Neural progenitor cell (in vitro differentiated cells): ENCODE data around the gene LIN28A.

Experiments
- EZH2 ChIP-seq: fragments of 200-600 bp; sonication (generic); IDR thresholded peaks from 2 replicates; pipeline ENCODE4 v1.6.1; 2017; ENCODE audit warnings: antibody characterized with exemption, mild to moderate bottlenecking, moderate library complexity
- EZH2phosphoT487 ChIP-seq: fragments of 200-600 bp; sonication (generic); IDR thresholded peaks from 2 replicates; pipeline ENCODE4 v1.6.1; 2017; ENCODE audit warnings: antibody characterized with exemption
- TF ChIP-seq, protein P1 (sequence below): fragments of 200-600 bp; sonication (generic); IDR thresholded peaks from 2 replicates; pipeline ENCODE4 v1.5.1; 2017; ENCODE audit warnings: antibody characterized with exemption, mild to moderate bottlenecking

DNA sequence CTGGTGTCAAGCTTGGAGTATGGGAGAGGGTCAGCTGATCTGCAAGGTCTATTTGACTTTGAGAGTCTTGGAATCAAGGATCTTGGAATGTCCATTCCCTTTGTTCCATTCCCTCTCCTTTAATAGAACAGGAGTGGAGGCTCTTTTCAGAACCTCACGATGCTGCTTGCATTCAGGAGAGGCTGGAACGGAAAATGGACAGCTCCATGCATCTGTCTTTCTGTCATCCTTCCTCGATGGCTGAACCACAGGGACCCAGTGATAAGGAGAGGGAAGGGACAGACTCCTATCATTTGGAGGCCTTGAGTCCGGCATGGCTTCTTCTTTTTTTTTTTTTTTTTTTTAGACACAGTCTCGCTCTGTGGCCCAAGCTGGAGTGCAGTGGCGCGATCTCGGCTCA, 14.9 kb upstream of the LIN28A start:
- TF ChIP-seq EZH2 (no peak), EZH2phosphoT487 (no peak)
- TF ChIP-seq, protein P1, sequence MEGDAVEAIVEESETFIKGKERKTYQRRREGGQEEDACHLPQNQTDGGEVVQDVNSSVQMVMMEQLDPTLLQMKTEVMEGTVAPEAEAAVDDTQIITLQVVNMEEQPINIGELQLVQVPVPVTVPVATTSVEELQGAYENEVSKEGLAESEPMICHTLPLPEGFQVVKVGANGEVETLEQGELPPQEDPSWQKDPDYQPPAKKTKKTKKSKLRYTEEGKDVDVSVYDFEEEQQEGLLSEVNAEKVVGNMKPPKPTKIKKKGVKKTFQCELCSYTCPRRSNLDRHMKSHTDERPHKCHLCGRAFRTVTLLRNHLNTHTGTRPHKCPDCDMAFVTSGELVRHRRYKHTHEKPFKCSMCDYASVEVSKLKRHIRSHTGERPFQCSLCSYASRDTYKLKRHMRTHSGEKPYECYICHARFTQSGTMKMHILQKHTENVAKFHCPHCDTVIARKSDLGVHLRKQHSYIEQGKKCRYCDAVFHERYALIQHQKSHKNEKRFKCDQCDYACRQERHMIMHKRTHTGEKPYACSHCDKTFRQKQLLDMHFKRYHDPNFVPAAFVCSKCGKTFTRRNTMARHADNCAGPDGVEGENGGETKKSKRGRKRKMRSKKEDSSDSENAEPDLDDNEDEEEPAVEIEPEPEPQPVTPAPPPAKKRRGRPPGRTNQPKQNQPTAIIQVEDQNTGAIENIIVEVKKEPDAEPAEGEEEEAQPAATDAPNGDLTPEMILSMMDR = no peak
